ENCODE results near the gene MYO7B.

Gene MYO7B

DNA sequence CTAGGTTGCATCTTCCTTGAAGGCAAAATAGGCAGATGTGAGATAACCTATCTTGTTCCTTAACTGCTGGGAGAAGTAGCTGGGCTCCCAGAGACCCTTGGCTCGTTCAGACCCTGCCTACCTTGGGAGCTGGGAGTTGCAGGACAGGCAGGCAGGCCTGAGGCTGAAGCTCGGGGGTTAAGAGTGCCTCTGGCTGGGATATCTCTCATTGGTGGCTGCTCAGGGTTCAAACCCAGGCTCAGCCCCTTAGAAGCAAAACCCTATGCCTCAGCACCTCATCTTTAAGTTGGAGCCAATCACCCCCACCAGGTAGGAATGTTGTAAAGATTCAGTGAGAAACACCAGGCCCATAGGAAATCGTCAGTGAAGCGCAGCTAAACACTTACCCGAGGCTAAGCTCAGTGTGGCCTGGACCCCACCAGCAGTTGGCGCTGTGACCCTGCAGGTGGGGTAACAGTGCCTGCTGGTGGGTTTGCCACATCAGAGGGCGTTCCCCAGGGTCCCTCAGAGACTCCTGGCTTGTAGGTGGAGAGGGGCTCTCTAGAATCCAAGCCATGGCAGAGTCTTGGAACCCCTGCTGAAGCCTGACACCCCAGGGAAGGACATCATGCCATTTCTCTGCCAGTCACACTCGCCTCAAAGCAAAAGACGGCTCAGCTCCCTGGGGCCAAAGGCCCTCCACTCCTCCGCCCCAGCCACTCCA lies 55.9 kb downstream of the MYO7B start:
- DNase-seq: peak; percentile 38

DNA sequence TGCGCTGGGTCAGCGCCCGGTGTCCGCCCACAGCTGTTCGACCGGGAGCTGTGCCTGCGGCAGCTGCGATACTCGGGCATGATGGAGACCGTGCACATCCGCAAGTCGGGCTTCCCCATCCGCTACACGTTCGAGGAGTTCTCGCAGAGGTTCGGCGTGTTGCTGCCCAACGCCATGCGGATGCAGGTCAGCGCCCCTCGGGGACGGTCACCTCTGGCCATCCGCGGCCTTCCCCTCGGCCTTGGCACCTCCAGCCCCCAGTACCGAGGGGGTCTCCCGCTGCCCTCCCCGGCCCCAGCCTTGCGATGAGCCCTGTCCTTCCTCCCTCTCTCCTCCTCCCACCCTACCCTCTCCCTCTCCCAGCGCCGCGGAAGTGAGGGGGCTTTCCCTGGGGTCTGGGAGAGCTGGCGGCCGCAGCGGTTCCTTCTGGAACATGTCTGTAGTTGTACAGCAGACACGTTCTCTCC lies 57.3 kb downstream of the MYO7B start:
- DNase-seq: no peak

DNA sequence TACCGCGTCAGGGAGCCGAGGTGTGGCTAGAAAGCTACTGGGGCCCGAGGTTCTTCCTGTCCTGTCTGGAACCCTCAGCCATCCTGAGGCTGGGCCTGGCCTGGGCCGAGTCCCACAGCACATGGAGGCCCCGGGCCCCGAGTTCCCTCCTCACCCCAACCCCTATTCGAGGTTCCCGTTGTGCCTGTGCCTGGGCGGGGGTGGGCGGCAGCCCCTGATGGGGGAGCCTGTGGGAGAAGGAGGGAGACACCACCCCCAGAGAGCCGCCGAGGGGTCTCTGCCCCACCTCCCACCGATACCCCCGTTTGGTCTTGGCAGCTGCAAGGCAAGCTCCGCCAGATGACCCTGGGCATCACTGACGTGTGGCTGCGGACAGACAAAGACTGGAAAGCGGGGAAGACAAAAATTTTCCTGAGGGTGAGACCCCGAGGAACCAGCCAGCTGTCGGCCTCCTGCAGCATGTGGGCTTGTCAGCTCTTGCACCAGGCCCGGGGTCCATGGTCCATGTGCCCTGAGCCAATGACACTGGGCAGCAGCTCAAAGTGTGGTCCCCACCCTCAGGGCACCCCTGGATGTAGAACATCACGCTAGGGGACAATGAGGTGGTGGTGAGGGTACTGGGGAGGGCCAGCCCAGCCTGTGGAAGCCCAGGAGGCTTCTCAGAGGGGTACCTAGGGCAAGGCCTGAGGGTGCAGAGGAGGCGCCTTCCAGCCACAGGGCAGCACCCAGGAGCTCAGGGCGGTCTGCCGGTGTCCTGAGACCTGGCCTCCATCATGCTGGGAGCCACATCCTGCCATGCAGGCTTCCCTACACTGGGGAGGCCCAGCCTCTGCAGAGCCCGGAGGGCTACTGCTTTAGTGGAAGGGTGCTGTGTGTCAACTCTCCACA lies 58.0 kb downstream of the MYO7B start:
- DNase-seq: no peak

DNA sequence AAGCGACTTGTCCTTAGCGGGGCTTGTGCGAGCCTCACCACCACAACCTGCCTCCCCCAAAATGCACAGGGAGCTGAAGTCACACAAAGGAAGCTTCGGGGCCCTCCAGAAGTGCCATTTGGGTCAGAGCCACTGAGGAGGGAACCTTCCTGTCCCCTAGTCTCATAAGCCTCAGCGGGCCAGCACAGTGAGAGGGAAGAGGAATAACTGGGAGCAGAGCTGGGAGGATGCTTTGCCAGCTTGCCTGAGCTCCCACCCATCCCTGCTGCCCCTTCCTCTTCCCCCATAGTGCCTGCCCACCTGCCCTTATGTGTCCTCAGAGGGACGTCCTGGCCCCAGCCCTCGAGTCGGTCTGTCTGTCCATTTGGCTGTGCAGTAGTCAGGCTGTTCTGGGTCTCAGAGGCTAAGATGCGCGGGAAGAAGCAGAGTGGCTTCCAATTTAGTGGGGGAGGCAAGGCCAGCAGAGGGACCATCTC lies 58.7 kb downstream of the MYO7B start:
- no peak for DNase-seq

DNA sequence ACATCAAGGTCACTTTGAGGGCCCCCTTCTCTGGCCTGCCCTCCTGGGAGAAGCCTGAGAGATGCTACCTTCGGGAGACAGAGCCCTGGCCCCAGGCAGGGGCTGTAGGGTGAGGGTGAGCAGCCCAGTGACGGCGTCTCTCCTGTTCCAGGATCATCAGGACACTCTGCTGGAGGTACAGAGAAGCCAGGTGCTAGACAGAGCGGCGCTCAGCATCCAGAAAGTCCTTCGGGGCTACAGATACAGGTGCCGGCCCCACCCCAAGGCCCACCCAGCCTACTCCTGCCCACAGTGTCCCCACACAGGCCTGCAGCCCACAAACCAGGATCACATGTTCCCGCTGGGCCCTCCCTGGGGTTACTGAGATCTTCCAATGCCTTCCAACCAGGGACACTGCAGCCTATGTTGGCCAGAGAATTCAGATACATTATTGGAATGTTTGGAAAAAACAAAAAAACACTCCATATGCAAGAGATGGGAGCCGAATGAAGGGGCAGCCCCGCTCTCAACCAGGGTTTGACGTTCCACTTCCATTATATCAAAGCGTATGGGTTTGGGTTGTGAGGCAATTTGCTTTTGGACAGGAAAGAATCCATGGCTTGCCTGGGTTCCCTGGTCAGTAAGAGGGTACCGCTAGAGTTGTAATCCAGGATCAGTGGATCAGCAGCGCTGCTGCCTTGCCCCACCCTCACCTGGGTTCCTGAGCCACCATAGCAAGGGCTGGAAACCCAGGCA lies 61.0 kb downstream of the MYO7B start:
- DNase-seq: no peak

DNA sequence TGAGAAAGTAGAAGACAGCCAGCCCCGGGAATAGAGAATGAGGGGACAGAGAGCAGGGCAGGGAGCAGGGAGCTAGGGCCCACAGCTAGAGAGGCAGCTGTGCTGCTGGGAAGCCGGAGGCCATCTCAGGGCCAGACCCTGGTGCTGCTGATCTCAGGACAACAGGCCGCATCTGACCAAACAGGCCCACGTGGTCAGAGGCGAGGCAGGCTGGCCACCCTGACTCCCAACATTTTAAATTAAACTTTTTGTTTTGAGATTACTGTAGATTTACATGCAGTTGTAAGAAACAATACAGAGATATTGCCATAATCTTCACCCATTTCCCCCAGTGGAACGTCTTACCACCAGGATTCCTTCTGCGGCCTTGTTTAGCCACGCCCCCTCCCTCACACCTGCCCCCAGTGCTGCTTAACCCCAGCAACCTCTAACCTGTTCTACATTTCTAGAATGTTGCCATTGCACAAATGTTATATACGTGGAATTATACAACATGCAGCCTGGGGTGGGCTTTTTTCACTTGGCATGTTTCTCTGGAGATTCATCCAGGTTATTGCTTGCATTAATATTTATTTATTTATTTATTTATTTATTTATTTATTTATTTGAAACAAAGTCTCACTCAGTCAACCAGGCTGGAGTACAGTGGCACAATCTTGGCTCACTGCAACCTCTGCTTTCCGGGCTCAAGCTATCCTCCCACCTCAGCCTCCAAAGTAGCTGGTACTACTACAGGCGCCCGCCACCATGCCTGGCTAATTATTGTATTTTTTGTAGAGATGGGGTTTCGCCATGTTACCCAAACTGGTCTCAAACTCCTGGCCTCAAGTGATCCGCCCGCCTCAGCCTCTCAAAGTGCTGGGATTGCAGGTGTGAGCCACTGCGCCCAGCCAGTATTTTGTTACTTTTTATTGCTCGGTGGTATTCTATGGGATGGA lies 61.8 kb downstream of the MYO7B start:
- DNase-seq: no peak

DNA sequence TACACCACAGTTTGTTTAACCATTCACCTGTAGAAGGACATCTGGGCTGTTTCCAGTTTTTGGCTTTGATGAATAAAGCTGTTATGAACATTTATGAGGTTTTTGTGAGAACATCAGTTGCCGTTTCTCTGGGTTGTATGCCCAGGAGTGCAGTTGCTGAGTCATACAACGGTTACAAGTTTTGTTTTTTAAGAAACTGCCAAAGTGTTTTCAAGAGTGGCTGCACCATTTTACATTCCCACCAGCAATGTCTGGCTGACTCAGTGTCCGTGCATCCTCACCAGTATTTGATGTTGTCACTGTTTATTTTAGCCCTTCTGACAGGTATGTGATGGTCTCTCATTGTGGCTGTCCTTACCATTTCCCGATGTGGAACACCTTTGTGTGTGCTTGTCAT lies 62.5 kb downstream of the MYO7B start:
- DNase-seq: no peak

DNA sequence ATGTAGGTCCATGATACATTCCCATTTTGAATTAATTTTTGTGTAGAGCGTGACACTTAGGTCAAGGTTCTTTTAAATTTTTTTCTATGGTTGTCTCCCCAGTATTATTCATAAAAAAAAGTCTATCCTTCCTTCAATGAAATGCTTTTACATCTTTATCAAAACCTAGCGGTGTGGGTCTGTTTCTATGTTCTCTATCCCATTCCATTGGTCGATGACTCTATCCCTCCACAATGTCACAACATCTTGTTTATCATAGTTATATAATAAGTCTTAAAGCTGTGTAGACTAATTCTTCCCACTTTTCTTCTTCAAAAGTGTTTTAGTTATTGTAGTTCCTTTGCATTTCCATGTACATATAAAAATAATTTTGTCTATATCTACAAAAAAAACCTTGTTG lies 63.2 kb downstream of the MYO7B start:
- no peak for DNase-seq

DNA sequence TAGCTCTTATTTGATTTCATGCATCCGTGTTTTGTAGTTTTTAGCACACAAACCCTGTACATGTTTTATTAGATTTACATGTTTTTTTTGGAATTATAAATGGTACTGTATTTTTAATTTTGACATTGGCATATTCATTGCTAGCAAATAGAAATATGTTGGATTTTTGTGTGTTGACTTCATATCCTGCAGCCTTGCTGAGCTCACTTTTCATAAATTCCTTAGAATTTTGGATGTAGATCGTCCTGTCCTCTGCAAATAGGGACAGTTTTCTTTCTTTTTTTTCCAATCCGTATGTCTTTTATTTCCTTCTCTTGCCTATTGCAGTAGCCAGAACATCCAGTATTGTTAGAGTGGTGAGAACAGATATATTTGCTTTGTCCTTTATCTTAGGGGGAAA lies 63.7 kb downstream of the MYO7B start:
- DNase-seq: no peak

DNA sequence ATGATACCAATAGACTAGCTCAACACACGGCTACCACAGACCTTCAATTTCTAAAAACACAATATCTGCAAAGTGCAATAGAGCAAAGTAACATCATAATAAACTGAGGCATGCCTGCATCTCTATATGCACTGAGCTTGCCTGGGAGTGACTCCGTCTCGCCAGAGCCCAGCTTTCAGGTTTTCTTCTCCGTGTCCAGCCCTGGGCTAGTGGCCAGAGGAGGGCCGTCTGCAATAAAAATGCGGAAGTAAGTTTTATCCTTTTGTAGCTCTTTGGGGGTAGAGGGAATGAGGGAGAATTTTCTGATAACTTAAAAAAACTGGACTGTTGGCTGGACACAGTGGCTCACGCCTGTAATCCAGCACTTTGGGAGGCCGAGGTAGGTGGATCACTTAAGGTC lies 69.5 kb downstream of the MYO7B start:
- DNase-seq: no peak

DNA sequence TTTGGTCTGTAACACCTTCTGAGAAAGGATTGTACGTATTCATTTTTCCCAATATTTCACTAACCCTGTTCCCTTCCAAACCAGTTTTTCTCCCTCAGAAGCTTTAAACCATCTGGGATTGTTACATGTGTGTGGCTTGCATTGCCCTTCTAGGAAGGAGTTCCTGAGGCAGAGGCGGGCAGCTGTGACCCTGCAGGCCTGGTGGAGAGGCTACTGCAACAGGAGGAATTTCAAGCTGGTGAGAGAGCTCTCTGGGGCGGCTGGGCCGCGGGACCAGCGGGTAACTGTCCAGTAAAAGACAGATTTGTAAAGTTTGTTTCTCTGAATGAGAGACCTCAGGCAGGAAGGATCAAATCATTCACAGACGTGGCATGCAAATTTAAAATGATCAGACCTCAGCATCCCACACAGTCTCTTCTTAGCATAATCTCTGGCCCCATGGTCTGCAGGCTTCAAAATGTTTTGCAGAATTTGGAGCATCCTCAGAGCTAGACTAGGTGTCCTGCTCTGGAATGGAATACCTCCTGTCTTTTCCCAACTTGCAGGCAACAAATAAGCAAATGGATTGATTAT lies 70.3 kb downstream of the MYO7B start:
- DNase-seq: no peak

DNA sequence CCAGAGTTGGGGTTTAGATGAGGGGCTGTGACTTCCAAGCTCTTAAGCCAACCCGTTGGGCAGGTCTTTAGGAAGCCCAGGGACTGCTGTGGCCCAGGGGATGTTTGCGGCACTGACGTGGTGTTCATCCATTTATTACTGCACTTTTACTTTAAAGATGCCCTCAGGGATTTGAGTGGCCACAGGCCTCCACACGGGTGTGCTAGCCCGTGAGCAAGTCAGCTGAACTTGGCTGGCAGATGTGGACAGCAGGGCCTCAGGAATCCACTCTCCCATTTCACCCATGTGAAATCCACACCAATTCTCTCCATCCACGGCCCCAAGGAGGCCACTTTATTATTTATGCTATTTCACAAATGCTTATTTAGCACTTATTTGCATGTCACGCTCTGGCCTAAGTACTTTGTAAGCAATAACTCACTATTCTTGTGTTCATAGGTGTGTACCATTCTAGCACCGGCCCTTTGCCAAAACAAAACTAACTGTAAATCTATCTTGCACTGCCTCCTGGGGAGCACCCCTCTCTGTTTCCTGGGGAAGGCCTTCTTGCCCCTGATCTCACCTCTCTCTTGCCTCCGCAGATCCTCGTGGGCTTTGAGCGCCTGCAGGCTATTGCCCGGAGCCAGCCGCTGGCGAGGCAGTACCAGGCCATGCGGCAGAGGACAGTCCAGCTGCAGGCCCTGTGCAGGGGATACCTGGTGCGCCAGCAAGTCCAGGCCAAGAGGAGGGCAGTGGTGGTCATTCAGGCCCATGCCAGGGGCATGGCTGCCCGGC lies 71.3 kb downstream of the MYO7B start:
- no peak for DNase-seq

DNA sequence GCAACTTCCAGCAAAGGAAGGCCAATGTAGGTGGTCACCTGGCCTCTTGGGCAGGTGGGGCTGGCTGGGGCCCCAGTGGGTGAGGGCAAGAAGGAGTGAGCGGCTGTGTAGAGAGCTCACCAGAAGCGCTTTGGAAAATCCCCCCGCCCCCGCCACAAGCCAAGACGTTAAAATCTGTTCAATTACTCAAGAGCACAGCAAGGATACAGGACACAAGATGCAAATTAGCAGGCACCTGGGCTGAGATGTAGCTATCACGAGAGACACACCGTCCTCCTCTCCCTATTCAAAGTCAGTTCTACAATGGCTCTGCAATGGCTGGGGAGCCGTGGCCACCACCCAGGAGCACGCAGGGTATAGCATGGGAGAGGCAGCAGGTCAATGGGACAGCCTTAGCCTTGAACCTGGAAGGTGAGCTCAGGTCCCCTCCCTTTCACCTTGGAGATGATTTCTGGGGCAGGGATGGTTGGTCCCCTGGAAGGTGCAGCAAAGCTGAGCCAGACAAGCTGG lies 72.0 kb downstream of the MYO7B start:
- DNase-seq: no peak

DNA sequence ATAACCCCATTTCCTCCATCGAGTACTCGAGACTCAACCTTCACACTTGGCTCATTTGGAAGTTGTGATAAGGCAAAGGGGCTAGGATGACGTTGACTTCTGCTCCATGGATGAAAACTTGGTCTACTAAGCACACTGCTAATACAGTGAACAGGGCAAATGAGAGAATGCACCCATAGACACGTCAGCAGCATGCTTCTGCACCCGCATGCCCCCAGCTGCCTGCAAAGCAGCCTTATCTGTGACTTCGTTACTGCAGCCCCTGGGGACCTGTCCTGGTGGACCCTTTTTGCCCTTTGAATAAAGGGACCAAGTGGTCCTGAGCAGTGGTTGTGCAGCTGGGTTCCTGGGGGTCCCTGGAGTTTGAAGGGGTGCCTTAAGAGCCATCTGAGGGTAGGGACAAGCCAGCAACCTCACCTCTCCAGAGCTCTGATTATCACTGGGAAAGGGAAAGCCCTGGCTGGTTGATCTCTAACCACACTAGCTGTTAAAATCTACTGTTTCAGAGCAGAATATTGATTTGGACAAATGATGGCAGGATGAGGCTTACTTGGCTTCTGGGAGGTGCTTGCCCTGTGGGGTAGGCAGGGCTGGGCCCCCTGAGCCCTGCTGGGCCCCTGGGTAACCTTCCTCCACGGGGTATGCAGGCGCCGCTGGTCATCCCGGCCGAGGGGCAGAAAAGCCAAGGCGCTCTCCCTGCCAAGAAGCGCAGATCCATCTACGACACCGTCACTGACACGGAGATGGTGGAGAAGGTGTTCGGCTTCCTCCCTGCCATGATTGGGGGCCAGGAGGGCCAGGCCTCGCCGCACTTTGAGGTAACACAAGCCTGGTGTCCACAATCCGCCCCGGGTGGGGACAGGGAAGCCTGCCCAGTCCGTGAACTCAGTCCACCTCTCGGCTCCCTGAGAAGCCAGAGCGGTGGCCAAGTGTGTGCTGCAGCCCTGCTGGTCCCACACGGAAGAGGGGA lies 72.9 kb downstream of the MYO7B start:
- no peak for DNase-seq

DNA sequence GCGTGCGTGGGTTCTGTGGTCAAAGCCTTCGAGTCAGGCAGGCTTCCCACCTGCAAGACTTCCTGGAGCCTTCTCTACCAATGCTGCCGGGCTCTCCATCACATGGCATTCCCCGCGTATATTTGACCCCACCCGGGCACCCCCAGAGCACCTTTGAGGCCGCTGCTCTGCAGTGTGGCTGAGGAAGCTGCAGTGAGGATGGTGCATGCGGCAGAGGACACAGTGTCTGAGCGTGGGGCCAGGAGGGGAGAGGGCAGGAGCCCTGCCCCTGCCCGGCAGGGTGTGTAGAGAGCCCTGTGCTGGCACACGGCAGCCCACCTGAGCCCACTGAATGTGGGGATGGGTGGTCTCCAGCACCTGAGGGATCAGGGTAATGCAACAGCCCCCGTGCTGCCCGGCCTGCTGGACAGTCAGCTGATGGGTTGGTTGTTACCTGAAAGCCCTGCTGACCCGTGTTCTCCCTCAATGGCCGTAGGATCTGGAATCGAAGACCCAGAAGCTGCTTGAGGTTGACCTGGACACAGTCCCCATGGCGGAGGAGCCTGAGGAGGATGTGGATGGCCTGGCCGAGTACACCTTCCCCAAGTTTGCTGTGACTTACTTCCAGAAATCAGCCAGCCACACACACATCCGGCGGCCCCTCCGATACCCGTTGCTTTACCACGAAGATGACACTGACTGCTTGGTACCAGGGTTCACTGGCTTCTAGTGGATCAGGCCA lies 73.7 kb downstream of the MYO7B start:
- DNase-seq: no peak

DNA sequence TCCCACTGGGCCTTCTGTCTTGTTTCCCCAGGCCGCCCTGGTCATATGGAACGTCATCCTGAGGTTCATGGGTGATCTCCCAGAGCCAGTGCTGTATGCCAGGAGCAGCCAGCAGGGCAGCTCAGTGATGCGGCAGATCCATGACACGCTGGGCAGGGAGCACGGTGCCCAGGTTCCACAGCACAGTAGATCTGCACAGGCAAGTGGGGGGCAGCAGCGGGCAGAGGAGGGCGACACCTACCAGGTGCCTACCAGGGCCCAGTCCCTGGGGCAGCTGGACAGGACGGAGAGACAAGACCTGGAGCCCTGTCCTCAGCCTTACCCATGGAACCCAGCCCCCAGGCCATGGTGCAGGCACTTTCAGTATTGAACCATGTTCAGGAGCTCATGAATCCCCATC lies 74.3 kb downstream of the MYO7B start:
- no peak for DNase-seq

DNA sequence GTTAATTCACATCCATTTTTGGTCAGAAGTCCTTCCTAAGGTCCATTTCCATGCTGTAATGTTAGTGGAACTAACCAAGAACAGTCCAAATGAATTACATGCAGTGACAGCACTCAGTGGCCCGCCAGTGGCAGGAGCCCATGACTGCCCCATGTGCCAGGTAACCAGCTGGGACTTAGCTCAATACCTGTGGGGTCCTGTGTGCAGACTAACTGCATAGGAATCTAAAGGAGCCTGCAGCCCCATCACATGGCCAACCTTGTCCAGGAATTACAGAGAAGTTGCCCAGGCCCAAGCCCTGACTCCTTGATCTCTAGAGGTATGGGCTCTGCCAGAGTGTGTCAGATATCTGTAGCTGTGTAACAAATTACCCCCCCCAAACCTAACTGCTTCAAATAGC lies 75.1 kb downstream of the MYO7B start:
- DNase-seq: no peak

DNA sequence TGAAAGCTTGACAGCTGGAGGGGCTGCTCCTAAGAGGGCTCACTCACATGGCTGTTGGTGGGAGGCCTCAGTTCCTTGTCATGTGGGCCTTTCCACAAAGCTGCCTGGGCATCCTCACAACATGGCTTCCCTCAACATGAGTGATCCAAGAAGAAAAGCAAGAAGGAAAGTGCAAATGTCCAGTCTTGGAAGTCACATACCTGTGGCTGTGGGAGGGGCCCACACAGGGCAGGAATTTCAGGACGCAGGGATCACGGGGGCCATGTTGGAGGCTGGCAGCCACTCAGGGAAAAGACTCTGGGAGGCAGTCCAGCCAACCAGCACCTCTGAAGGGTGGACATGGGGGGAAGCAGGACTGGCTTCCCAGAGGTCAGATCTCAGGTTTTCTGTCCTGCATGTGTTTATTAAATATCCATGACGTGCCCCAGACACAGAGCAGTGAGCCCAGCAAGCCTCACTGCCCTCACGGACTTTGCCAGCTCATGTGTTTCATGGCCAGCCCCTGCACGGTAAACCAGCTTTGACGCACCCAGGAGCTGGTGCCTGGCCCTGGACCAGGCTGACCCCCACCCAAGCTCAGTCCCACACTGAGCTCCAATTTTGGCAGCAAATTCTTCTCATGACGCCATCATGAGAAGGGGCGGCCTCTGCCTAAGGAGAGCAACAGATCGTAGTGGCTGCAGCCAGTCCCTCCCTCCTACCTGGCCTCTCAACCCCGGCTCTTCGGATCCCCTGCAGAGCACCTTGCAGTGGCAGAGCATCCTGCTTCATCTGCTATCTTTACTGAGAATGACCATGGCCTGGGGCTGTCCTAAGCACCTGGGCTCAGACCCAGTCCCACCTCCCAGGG lies 75.8 kb downstream of the MYO7B start:
- no peak for DNase-seq

Measured in kidney glomerular epithelial cell (primary cell).